SIG-M5 (cell line): ENCODE results near the gene SURF6.
"Not testable (repeated sequence)": the region's sequence is repeated elsewhere in the genome, so short reads cannot be mapped to it uniquely, and the experiment has no call there.

Source experiments
- DNase-seq: peaks from one replicate; lab custom pipeline; 2025; lab: John Stamatoyannopoulos, UW

Gene SURF6

DNA sequence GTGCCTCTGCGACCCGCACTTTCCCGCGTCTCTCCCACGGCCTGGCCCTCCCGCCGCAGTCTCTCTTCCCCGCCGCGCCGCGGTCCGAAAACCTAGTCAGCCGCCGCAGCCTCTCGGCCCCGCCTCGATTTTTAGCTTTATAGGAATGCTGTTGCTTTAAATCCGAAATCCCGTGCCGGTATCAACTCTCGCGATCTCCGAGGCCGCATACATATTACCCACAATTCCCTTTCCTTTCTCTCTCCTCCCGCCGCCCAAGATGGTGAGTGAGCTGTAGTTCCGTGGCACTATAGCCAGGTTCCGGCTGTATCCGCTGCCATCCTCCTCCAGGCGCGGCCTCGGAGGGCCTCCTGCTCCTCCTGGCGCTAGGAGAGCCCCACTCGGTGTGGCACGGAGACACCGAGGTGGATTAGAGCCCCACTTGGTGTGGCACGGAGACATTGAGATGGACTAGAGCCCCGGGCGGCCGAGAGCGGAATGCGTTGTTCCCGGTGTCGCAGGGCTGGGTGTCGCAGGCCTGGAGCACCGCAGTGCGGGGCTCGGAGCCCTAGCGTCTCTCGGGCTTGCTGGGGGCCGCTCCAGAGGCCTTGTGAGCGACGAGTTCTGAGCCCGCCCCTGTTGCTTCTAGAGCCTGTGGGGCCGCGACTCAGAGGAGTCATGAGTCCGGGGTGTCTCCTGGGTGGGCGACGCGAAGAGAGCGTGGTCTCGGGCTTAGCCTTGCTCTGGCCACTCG, 12.2 kb upstream of the SURF6 start, which contains the start of the genes MED22 and RPL7A:
Gene MED22 (minus strand): TSS at position 147 of the 733 bp plus-strand sequence. CDS start 1,469 bp downstream, outside the sequence.
Gene RPL7A (plus strand): TSS at position 234 of the 733 bp plus-strand sequence. CDS start 26 bp downstream, at position 260.
- peak; percentile 82 for DNase-seq

DNA sequence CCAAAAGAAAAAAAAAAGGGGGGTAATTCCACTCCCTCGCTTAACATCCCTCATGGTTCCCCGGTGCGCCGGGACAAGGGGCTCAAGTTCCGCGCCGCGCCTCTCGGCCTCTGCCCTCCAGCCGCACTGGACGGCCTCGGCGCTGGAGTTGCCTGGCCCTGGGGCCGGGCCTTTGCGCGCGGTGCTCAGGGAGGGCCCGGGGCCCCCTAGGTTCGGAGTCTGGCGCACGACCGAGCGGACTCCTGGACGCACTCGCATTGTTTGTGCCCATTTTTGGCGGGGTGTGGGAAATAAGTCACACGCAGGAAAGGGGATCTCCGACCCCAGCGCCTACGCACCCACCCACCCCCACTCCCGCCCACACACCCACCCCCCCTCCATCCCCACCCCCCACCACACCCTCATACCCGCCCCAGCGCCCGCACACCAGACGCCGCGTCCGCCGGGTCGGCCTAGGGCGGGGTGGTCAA, 11.6 kb upstream of the SURF6 start:
- no peak for DNase-seq

DNA sequence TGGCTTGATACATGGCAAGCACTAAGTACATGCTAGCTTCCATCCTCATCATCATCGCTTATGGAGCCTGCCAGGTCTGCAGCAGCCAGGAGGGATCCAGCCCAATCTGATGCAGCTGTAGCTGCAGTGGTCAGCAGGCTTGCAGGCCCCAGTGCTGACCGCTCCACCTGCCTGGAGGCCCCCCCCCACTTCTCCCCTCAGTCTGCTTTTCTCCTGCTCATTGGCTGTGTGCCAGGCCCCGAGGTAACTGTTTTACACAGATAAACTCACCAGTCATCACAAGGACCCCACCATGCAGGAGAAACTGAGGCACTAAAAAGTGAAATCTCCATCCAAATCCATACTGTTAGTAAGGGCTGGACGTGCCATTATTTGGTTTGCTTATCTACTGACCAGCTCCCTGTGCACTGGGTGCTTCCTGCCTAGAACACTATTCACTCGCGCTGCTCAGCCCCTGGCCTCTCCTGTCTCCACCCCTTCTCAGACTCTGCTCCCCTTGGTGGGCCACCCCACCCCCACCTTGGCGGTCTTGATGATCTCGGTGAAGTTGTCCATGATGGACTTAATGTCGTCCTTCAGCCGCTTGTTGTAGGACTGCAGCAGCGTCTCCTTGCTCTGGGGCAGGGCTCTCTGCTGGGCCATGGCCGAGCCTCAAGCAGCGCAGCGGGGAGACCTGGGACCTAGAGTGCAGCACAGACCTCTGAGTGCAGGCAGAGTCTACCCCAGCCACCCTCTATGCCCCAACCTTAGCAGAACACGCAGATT, 10.2 kb upstream of the SURF6 start:
- no peak for DNase-seq

DNA sequence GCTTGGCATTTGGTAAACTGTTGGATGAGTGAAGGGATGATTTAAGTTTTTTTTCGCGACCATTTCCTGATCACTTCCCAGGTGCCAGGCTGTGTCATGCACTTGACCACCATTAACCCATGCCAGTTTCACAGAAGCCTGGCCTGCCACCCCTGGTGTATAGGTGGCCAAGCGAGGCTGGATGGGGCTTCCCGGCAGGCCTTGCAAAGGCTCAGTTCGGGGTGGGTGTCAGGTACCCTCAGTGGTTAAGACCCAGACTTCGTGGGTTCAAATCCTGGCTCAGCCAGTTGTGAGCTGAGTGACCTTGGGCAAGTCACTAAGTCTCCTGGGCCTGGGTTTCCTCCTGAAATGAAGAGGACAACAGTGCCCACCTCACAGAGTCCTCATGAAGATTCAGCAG, 9.6 kb upstream of the SURF6 start:
- no peak for DNase-seq

DNA sequence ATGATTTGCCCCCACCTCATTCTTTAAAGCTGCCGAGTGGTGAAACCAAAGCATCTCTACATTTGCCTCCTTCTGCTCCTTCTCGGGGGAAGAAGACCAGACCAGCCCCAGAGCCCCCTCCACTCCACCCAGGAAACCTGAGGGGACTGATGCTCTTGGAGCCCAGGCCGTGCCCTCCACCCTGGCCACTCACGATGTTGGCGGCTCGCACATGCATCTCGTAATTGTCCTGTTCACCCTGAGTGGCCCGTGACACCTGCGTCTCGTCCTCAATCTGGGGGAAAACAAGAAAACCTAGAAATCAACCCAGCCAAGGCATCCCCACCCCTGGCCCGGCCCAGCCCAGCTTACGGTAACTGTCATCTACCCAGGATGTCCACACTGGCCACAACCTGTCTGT, 9.0 kb upstream of the SURF6 start:
- no peak for DNase-seq

DNA sequence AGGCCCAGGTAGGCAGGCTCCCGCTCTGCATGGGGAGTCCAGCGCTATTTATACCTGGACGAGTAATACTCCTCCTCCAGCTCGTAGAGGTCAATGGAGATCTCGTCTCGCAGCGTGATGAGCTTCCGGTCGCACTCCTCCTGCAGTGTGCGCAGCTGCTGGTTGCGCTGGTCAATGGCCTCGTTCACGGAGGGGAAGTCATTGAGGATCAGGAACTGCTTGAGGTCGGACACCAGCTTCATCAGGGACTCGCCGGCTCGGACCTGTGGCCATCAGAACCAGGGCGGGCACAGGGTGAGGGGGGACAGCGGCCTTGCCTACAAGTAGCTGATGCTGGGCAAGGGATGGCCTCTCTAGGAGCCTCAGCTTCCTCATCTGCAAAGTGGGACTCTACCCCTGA, 8.1 kb upstream of the SURF6 start:
- no peak for DNase-seq

DNA sequence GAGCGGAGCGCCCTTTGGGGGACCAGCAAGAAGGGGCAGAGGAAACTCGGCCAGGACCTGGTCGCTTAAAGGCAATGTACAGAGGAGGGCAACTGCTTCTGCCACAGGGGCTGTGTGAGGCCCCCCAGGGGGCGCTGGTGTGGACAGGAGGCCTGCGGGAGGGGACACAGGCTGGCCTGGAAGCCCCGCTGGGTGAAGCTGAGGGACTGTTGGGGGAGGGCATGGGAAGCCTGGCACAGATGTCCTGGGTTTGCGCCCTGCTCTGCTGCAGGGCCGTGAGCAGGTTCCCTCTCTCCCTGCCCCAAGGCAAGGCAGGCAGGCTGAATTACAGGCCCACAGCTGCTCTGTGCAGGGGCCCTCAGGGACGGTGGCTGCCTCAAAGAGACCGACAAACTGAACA, 6.6 kb upstream of the SURF6 start:
- no peak for DNase-seq

GRCh38 chr9:133342069-133342406, 6.0 kb upstream of the SURF6 start:
- no peak for DNase-seq

GRCh38 chr9:133341369-133342068, 5.5 kb upstream of the SURF6 start:
- no peak for DNase-seq

DNA sequence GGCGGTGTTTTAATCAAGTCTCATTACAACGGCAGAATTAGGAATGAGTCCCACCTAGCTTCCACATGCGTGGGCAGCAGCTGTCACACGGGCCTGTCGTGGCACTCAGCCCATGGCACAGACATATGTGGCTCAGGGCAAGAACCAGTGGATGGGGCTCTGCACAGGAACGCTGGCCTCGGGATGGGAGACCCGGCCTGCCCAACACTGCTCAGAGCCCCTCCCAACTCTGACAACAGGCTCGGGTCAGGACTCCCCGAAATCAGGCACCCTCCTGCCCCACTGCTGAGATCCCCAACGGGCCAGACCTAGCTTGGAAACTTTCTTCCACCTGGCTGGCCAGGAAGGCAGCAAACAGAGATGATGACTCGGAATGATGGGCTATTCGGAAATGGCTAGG, 4.9 kb upstream of the SURF6 start:
- no peak for DNase-seq

DNA sequence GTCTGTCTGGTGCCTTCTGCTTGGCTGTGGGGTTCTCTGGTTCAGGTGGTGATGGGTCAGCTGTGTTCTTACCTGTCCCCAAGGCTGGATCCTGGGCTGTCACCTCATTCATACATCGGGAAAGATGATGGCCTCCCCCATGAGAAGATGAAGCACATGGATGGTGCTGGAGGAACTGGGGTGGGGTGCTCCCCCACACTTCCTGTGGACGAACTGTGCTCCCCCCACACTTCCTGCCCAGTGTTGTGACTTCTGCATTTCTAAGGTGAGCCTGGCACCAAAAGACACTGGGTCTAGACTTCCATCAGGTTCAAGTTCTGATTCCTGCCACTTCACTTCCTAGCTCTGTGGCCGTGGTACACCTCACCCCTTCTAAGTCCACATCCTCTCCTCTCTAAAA, 4.3 kb upstream of the SURF6 start:
- no peak for DNase-seq

DNA sequence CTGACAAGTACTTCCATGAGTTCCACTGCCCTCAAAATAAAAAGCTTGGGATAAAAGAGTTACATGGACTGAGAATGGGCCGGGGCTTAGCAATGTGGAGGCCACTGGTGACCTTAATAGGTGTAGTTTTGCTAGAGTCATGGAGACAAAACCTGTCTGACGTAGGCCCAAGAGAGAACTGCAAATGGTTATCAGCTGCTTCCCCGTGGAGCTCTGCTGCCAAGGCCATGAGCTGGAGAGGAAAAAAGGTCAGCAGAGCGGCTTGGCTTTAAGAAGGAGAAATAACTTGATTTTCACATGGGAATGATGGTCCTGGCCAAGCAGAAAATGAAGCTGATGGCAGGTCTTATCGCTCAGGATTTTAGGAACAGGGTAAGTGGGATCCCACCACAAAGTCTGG, 3.7 kb upstream of the SURF6 start:
- no peak for DNase-seq

- not testable (repeated sequence) for DNase-seq
Measured at GRCh38 chr9:133334888-133335287, 1.1 kb downstream of the SURF6 start.

GRCh38 chr9:133334161-133334560, 1.8 kb downstream of the SURF6 start:
- no peak for DNase-seq

DNA sequence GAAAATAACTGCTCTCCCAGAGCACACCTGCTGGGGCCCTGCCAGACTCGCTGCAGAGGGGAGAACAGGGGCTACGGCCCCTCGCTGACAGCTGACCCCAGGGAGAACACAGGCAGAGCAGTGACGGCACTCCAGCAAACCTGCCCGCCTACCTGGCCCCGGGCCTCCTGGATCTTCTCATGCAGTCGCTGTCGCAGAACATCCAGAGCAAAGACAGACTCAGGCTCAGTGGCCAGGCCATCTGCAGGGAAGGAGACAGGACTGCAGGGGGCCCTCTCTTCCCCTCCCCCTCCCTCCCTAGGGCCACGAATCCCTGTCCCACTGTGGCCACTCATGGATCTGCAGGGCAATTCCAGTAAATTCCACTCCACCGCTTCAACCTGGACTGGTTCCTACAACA, 2.4 kb downstream of the SURF6 start:
- no peak for DNase-seq

GRCh38 chr9:133333011-133333410, 3.0 kb downstream of the SURF6 start:
- no peak for DNase-seq

DNA sequence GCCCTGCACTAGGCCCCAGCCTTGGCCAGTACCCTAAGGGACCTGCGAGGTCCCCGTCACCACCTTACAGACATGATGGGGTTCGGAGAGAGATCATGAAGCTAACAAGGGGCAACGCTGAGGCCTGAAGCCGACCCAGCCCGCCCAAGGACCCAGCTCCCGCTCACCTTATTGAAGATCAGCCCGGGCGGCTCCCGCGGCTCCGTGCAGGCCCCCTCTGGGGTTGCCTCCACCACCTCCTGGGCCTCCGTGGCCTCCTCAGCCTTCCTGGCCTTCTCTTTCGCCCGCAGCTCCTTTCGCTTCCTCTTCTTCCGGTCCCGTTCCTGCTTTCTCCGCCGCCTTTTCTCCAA, 3.6 kb downstream of the SURF6 start:
- no peak for DNase-seq

DNA sequence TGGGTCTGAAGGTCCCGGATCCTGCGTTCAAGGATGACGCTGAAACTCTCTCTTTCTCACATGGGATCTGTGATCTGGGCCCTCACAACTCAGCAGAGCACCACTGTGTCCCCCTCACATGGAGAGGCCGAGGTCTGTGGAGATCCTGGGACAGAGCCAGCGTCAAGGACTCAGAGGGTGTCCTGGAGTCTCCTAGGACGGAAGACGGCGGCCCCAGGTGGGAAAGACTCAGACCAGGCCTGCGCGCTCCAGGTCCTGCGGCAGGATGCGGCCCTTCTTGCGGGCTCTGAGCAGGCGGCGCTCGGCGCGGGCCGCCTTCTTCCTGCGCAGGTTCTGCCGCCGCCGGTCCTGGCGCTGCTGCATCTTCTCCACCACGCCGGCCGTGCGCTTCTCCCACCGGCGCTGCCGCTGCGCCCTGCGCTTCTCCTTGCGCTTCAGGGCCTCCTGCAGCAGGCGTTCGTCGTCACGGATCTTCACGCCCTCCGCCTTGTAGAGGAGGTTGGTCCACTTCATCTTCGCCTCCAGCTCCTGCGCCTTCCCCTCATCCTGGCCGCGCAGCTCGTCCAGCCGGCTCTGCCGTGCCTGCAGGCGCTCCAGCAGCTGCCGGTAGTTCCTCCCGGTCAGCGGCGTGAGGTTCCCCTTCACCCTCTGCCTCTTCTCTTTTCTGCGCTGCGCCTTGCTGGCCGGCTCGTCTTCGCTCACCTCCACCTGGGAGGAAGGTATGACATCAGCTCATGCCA, 4.2 kb downstream of the SURF6 start:
- no peak for DNase-seq

DNA sequence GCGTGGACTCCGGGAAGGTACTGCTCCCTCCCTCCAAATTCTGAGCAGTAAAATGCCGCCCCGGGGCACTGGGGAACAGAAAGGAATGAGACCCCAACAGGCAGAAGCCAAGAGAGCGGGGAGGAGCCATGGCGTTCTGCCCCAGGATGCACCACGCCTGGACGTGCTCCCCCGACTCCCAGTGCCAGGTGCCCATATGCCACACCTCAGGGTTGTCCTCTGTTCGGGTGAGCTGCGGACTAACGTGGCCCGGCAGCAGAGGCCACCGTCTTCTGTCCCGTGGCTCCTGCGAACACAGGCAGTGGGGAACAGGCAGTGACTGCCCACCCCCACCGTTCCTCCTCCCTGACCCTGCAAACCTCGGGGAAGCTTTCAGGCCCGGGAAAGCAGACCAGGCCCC, 4.8 kb downstream of the SURF6 start:
- DNase-seq: no peak

DNA sequence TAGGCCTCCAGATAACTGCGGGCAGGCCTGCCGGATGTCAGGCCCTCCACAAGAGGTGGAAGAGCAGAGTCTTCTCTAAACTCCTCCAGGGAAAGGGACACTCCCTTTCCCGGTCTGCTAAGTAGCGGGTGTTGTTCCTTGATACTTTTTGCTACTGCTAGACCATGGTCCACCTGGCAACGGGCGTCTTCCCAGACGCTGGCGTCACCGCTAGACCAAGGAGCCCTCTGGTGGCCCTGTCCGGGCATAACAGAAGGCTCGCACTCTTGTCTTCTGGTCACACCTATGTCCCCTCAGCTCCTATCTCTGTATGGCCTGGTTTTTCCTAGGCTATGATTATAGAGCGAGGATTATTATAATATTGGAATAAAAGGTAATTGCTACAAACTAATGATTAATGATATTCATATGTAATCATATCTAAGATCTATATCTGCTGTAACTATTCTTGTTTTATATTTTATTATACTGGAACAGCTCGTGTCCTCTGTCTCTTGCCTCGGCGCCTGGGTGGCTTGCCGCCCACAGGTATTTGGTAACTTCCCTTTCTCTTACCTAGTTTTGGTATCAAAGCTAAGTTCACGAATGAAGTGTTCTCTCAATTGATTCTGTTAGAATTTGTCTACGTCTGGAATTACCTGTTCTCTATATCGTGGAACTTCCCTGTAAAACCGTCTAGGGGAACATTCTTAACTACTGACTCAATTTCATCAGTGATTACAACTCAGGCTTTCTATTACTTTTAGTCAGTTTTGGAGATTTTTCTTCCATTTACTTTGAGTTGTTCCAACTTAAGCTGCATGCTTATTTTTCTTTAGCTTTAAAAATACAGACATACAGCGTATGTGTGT, 6.5 kb downstream of the SURF6 start:
- DNase-seq: not testable (repeated sequence)

DNA sequence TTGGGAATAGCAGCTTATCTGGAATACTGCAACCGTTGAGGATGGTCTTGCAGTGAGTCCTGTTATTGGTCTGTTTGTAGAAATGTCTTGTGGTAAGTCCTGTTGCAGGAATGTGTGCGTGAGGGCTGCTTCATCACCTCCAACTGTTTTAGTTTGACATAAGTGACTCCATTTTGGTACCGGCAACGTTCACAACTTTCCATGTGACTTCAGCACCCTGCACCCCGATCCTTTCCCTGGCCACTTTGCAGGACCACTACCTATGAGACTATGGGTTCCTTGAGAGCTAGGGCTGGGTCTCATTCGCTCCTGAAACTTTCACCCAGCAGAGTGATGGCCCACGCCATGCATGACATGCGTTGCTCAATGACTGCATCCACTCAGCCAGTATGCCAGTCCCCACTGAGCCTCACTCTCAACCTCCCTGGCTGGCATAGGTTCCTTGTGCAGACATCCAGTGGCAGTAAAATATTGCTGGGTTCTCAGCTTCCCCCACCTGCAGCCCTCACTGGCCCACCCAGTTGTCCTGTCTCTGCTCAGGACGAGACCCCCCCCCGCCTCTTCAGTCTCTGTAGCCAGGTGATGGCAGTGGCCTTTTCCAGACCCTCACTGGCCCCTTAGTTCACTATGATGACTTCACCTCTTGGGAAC, 8.0 kb downstream of the SURF6 start:
- DNase-seq: no peak
